Activated B cell treated with CpG ODN at 0.5 μM for 24 hours (primary cell): Measurements from ENCODE around the gene ZNF558. TPM values are rescaled to one million over a fixed set of nuclear protein-coding genes. Genes with fewer than 3 reads are reported as not detected.

Experiments
- ATAC-seq: fragments of 200-7000 bp; cut with Tn5 transposase; one replicate; pipeline ENCODE4 v1.10.0; 2021; ENCODE audit warnings: low read depth, mild to moderate bottlenecking, moderate library complexity
- CTCF ChIA-PET: fragments of 350-600 bp; sonication (Branson Sonifier 250); formaldehyde crosslinking; loops from one replicate; lab custom pipeline; 2021; ENCODE audit warnings: antibody characterized with exemption; lab: Charles Lee
- POLR2A ChIA-PET: fragments of 350-600 bp; sonication (Branson Sonifier 250); formaldehyde crosslinking; loops from one replicate; lab custom pipeline; 2021; ENCODE audit warnings: antibody characterized with exemption; lab: Charles Lee
- DNase-seq: peaks from one replicate; pipeline ENCODE4 v3.0.0; 2022
- H3K27ac Mint-ChIP-seq: one replicate; pipeline ENCODE4 v1.8.0; 2020; ENCODE audit warnings: mixed read lengths
- H3K27me3 Mint-ChIP-seq: one replicate; pipeline ENCODE4 v1.8.0; 2021; ENCODE audit warnings: mixed read lengths
- H3K36me3 Mint-ChIP-seq: one replicate; pipeline ENCODE4 v1.8.0; 2021; ENCODE audit warnings: low read depth, mixed read lengths
- H3K4me1 Mint-ChIP-seq: one replicate; pipeline ENCODE4 v1.8.0; 2021; ENCODE audit warnings: mixed read lengths
- H3K4me3 Mint-ChIP-seq: one replicate; pipeline ENCODE4 v1.8.0; 2020; ENCODE audit warnings: mild to moderate bottlenecking, mixed read lengths
- H3K9me3 Mint-ChIP-seq: one replicate; pipeline ENCODE4 v1.8.0; 2020; ENCODE audit warnings: mixed read lengths
- intact Hi-C: fragments of 100-400 bp; cut with micrococcal nuclease; formaldehyde crosslinking; loops from one replicate; pipeline ENCODE4 v1.15.1; 2024
- total RNA-seq: library from RNA; stranded (reverse); gene quantifications from 2 replicates; pipeline ENCODE4 v1.2.3, GENCODE V29; 2022
- TF ChIP-seq, protein P1 (sequence below): fragments of 200-600 bp; IDR thresholded peaks from one replicate; pipeline ENCODE4 v1.8.0; 2022; ENCODE audit warnings: antibody characterized with exemption, mild to moderate bottlenecking

The ZNF558 gene
- 23.2 and 25.4 TPM in 2 replicates for total RNA-seq

- peak within 1 kb of the TSS; percentile 90 for H3K27ac Mint-ChIP-seq
These were observed at the start of gene ZNF558, which contains the start of gene MBD3L1 for GRCh38 chr19:8832132-8833021. TSS of gene ZNF558 (minus strand) at chr19:8832304. CDS start at chr19:8822659, 9,645 bp downstream. TSS of gene MBD3L1 (plus strand) at chr19:8832377. CDS start at chr19:8842679, 10,302 bp downstream.

DNA sequence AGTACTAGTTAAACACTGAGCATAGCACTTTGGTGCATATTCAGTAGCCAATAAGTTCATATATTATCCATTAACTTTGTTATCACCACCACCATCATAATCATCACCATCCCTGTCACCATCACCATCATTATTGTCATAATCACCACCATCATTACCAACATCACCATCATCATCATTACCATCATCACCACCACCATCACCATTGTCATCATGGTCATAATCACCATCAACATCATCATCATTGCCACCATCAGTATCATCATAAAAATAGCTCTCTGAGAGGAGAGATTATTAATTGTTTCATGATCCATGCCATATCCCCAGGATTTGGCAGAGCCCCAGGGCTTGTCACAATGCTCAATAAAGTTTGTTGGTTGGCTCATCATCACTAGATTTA lies 49.4 kb upstream of the ZNF558 start:
- no peak for ATAC-seq
- no peaks in the 10 kb centered on the region for H3K36me3 Mint-ChIP-seq
- POLR2A ChIA-PET = no interaction called here
- no peaks in the 10 kb centered on the region for H3K4me1 Mint-ChIP-seq
- no peak overlapping the region for H3K4me3 Mint-ChIP-seq
- no peak overlapping the region for H3K27ac Mint-ChIP-seq
- intact Hi-C loops = no loop called here
- DNase-seq = no peak
- H3K27me3 Mint-ChIP-seq = no peaks in the 10 kb centered on the region
- CTCF ChIA-PET = no interaction called here
- TF ChIP-seq, protein P1, sequence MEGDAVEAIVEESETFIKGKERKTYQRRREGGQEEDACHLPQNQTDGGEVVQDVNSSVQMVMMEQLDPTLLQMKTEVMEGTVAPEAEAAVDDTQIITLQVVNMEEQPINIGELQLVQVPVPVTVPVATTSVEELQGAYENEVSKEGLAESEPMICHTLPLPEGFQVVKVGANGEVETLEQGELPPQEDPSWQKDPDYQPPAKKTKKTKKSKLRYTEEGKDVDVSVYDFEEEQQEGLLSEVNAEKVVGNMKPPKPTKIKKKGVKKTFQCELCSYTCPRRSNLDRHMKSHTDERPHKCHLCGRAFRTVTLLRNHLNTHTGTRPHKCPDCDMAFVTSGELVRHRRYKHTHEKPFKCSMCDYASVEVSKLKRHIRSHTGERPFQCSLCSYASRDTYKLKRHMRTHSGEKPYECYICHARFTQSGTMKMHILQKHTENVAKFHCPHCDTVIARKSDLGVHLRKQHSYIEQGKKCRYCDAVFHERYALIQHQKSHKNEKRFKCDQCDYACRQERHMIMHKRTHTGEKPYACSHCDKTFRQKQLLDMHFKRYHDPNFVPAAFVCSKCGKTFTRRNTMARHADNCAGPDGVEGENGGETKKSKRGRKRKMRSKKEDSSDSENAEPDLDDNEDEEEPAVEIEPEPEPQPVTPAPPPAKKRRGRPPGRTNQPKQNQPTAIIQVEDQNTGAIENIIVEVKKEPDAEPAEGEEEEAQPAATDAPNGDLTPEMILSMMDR = no peak
- peaks cover 14% of the 10 kb centered on the region for H3K9me3 Mint-ChIP-seq

More at GRCh38 chr19:8832132-8833021, at the start of gene ZNF558, which contains the start of gene MBD3L1:
- intact Hi-C loops = loop anchor here (5.0 kb wide), 2 partner anchors 180 to 605 kb away; partner anchors contain the start of gene ZNF266
- ChIA-PET POLR2A (interaction anchor here (0.8 kb wide), 2 partner anchors 169 to 936 kb away, joined by 3 to 4 read pairs; partner anchors contain the start of gene ZNF846), CTCF (no interaction called here)
- DNase-seq = peak; percentile 99
- peak within 1 kb of the TSS; percentile 87 for H3K4me3 Mint-ChIP-seq
- H3K9me3 Mint-ChIP-seq = peaks cover 10% of the 10 kb centered on the region
- ATAC-seq = peak; percentile 88
- H3K27me3 Mint-ChIP-seq = no peaks in the 10 kb centered on the region
- TF ChIP-seq, protein P1 = no peak
- H3K4me1 Mint-ChIP-seq = peaks cover 15% of the 10 kb centered on the region
- peaks cover 17% of the 10 kb centered on the region for H3K36me3 Mint-ChIP-seq

- TF ChIP-seq, protein P1 = no peak
- POLR2A ChIA-PET = no interaction called here
- H3K4me3 Mint-ChIP-seq = no peak overlapping the region
- no peaks in the 10 kb centered on the region for H3K36me3 Mint-ChIP-seq
- no peak for ATAC-seq
- no peak overlapping the region for H3K27ac Mint-ChIP-seq
- intact Hi-C loops = no loop called here
- no peak for DNase-seq
- CTCF ChIA-PET = no interaction called here
- H3K9me3 Mint-ChIP-seq = peaks cover 14% of the 10 kb centered on the region
- H3K4me1 Mint-ChIP-seq = no peaks in the 10 kb centered on the region
- no peaks in the 10 kb centered on the region for H3K27me3 Mint-ChIP-seq
These were observed 48.9 kb upstream of the ZNF558 start for GRCh38 chr19:8880868-8881488.

DNA sequence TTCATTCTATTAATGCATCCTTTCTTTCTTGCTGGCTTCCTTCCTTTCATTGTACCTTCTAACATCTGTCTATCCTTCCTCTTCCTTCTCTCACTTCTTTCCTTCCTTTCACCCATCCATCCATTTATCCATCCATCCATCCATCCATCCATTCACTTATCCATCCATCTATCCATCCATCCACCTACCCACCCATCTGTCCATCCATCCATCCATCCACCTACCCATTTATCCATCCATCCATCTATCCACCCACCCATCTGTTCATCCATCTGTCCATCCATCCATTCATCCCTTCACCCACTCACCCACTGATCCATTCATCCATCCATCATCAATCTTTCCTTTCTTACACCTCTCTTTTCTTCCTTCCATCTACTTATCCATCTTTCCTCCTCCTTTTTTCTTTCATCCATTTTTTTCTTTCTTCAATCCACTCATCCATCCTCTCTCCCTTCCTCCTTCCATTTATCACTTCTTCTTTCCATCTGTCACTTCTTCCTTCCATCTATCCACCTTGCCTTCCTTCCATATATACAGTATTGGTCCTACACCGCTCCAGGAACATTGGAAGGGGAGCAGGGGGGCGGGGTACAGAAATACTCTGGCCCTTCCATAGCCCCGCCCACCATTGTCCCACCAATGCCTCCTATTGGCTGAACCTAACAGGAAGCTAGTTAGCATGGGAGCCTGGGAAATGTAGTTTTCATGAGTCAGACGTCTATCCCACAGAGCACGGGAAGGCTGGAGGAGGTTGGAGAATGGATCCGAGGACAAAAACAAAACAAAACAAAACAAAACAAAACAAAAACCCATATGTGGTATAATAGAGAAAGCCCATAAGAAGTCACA lies 46.0 kb upstream of the ZNF558 start:
- H3K36me3 Mint-ChIP-seq = no peaks in the 10 kb centered on the region
- CTCF ChIA-PET = no interaction called here
- no peak for ATAC-seq

More for the DNA sequence above, 46.0 kb upstream of the ZNF558 start:
- DNase-seq = no peak
- Mint-ChIP-seq H3K4me1 (no peaks in the 10 kb centered on the region), H3K27ac (no peak overlapping the region), H3K9me3 (peaks cover 16% of the 10 kb centered on the region), H3K27me3 (peaks cover 2% of the 10 kb centered on the region), H3K4me3 (no peak overlapping the region)
- intact Hi-C loops = no loop called here
- POLR2A ChIA-PET = no interaction called here
- TF ChIP-seq, protein P1 = no peak
